HG02642 (cell line): ENCODE results near the gene MIEF2.

Experiments used
- ATAC-seq: cut with Tn5 transposase; IDR thresholded peaks from one replicate; pipeline ENCODE4 v1.9.1; 2021; ENCODE audit warnings: mild to moderate bottlenecking; ENCODE audit not compliant: unreplicated experiment, poor library complexity

Gene MIEF2

DNA sequence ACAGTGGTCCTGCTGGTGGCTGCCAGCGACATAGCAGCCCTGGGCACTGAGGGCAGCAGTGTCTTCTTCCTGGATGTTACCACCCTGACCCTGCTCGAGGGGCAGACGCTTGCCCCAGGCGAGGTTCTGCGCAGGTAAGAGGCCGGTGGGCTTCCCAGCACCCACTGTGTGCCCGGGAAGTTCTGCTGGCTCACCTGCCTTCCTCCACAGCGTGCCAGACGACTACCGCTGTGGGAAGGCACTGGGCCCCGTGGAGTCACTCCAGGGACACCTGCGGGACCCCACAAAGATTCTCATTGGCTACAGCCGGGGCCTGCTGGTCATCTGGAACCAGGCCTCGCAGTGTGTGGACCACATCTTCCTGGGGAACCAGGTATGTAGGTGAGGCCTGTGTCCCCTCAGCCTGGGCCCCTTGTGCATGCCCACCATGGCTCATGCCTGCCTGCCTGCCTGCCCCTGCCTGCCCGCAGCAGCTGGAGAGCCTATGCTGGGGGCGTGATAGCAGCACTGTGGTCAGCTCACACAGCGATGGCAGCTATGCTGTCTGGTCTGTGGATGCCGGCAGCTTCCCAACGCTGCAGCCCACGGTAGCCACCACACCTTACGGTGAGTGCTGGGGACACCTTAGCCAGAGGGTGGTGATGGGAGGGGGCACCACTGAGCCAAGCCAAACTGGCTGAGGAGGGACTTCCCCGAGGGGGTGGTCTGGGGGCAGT, 26.5 kb upstream of the MIEF2 start:
- no peak for ATAC-seq

DNA sequence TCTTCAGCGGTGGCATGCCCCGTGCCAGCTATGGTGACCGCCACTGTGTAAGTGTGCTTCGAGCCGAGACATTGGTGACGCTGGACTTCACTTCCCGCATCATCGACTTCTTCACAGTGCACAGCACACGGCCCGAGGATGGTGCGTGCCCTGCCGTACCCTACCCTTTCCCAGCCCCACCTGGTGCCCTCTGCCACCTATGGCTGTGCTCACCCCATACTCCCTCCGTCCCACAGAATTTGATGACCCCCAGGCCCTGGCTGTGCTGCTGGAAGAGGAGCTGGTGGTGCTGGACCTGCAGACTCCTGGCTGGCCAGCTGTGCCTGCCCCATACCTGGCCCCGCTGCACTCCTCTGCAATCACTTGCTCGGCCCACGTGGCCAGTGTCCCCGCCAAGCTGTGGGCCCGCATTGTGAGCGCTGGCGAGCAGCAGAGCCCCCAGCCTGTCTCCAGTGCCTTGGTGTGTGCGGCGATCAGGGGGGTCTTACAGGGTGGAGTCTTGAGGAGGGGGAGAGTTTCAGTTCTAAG, 25.5 kb upstream of the MIEF2 start:
- ATAC-seq, result no peak

DNA sequence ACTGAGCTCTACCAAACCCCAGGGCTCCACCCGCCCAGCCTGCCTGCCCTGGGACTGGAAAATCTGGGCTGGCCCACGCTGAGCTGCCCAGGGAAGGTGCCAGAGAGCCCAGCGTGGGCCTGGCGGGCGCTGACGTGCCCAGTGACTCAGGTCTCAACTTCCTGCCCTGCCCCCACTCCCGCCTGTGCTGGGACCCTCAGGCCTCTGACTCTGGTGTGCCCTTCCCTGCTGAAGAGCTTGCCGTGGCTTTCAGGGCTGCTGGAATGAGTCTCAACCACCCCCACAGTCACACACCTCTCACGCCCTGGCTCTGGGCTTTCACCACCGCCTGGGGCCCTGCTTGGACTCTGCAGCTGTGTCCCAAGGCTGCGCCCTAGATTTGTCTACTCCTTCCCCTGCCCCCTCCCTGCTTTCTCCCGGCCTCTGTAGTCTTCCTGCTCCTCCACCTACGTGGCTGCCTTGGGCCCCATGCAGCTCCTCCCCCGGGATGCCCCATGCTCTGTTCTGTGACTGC, 24.7 kb upstream of the MIEF2 start:
- ATAC-seq, result no peak

DNA sequence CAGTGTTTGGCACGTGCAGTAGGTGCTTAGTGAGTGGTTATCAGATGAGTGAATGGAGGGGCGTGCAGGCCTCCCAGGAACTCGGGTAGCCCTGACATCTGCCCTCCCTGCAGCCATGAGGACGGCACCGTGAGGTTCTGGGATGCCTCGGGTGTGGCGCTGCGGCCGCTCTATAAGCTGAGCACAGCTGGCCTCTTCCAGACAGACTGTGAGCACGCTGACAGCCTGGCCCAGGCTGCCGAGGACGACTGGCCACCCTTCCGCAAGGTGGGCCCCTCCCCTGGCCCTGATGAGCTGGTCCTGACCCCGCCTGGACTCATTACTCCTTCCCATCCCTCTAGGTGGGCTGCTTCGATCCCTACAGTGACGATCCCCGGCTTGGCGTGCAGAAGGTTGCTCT, 24.0 kb upstream of the MIEF2 start:
- no peak for ATAC-seq

DNA sequence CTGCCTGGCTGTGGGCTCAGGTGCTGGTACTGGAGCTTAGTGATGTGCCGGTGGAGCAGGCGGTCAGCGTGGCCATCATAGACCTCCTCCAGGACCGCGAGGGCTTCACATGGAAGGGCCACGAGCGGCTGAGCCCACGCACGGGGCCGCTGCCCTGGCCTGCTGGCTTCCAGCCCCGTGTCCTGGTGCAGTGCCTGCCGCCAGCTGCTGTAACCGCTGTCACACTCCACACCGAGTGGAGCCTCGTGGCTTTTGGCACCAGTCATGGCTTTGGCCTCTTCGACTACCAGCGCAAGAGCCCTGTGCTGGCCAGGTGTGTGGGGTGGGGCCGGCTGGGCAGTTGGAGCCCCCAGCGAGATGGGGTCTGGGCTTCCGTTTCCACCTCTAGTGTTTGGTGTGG, 23.0 kb upstream of the MIEF2 start:
- no peak for ATAC-seq

DNA sequence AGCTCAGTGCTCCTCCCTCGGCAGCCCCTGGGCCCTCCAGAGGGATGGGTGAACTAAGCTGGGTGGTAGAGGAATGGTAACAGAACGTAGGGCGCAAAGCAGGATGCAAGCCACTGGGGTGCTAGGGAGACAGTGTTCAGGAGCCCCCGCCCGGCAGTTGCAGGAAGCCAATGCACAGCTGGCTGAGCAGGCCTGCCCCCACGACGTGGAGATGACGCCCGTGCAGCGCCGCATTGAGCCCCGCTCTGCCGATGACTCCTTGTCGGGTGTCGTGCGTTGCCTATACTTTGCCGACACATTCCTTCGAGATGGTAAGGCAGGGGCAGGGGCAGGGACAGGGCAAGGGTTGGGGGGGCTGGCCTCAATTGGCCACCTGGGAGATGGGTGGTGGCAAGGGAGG, 22.2 kb upstream of the MIEF2 start:
- ATAC-seq, result no peak

DNA sequence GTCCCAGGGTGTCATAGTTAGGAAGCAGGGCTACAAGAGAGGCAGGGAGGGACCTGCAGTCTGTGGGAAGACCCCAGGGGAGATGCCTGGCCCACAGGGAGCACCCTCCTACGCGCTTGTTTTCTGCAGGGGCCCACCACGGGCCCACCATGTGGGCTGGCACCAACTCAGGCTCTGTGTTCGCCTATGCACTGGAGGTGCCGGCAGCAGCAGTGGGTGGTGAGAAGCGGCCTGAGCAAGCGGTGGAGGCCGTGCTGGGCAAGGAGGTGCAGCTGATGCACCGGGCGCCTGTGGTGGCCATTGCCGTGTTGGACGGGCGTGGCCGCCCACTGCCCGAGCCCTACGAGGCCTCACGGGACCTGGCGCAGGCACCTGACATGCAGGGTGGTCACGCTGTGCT, 20.0 kb upstream of the MIEF2 start:
- ATAC-seq, result no peak

DNA sequence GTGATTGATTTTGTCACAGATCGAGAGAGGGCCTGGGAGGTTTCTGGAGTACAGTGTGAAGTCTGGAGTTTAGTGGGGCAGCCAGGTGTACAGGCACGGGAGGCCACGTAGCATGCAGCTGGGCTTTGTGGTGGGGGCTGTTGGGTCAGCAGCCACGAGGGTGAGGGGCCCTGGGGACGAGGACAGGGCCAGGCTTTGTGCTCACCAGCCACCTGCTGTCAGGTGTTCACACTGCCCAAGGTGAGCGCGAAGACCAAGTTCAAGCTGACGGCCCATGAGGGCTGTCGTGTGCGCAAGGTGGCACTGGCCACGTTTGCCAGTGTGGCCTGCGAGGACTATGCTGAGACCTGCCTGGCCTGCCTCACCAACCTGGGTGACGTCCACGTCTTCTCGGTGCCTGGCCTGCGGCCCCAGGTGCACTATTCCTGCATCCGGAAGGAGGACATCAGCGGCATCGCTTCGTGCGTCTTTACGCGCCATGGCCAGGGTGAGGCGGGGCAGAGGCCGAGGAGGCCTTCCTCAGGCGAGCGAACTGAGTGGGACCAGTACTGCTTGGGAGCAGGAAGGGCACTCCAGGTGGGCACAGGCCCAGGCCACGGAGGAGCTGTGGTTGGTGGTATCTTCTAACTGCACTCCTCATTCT, 19.1 kb upstream of the MIEF2 start:
- ATAC-seq, result no peak

DNA sequence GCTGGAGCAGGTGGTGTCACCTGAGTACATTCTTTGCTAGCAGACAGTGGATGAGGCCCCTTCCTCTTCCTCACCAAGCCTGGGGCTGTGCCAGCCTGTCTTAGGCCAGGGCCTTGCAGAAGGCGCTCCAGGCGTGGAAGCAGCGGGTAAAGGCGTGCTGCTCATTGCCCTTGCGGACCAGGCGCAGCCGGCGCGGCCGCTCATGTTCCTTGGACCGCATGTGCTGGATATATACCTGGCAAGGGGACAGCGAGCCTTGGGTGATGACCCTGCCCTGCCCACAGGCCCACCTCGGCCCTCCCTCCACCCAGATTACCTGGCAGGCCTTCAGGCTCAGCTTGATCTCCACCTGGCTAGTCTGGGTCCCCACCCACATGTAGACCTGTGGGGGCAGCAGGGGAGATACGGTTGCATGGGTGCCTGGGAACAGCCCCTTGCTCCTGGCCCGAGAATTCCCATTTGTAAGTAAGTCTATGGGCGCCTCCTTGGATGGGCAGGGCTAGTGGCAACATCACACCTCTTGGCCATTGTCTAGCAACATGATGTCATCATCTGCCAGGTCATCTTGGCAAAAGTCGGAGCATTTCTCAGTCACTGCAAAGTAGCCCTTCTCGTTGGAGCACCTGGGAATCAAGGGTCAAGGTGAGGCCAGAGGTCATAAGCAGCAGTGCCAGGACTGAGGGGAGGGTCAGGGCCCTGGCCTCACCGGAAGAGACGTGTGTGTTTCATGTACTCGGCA, 15.3 kb upstream of the MIEF2 start:
- no peak for ATAC-seq

DNA sequence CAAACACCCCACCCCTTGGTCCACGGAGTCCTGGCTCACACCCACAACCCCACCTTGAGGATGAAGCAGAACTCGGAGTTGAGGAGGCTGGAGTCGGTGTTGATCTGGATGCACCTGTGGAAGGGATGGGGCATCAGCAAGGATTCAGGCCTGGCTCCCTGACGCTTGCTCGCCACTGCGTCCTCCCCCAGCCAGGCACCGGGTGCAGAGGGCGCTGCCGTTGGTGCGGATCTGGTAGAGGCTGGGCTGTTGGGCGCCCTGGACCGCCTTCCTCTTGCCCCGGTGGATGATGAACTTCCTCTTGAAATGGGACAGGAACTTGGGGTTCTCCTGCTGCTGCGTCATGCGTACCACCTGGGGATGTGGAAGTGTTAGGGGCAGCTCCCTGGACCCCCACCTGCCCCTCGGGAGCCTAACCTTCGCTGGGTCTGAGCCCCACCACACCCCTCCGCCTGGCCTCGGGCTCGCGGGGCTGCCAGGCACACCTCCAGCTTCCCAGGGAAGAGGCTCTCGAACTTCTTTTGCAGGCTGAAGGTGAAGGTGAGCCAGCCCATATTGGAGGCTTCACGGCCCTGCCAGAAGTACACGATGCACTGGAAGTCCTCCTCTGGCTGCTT, 14.2 kb upstream of the MIEF2 start:
- ATAC-seq, result no peak

DNA sequence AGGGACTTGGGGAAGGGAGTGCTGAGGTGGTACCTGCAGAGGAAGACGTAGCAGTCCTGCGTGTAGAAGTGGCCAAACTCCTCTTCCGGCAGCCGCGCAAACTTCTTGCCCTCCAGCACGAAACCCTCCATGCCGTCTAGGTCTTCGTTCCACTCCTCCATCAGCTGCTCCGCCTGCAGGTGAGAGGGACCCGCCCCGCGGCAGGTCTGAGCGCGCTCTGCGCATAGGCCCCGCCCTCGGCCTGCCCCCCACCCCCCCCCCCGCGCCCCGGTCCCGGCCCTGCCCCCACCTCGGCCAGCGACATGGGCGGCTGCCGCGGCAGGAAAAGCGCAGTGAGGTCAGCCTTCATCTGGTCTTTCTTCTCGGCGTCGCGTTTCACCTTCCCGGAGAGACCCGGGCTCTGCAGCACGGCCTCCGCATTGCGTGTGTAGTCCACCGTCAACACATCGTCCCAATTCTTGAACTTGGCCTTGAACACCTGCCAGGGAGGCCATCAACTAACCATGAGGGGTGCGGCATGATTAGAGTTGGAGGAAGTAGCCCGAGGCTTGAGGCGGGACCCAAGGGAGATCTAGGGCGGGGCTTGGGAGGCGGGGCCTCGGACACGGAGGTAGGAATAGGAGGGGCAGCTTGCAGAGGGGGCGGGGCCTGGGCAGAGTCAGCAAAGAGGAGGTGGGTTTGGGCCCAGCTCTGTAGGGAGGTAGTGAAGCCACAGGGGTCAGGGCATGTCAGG, 13.4 kb upstream of the MIEF2 start:
- ATAC-seq, result no peak

DNA sequence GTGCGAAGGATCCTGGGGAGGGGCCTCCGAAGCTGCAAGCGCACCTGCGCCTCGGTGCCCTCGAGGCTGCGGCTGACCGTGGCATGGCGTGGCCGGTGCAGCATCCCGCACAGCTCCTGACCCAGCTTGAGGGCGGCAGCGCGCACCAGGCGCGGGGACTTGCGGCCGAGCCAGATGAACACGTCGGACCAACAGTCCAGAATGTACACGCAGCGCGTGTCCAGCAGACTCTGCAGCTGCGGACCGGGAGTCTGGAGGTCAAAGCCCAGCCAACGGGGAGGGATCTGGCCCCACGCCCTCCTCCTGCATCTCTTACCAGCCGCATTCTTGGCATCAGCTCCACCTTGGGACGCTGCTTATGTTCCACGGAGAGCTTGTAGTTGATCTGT, 12.9 kb upstream of the MIEF2 start:
- no peak for ATAC-seq

DNA sequence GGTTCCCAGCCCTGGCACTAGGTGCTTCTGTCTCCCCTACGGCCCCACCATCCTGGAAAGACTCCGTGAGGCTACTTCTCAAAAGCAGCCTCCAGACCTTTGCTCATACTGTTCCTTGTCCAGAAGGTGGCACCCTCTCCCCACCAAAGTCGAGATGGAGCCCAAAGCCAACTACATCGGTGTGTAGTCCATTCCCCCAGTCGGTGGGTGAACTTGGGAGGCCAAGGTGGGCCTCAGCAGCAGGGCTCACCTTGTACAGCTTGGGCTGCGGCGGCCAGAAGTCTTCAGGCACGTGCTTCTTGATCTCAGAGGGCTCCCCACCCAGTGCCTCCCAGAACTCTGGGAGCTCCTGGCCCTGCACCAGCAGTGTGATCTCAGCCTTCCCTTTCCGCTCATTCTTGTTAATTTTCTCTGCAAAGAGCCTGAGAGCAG, 12.1 kb upstream of the MIEF2 start:
- ATAC-seq, result no peak

DNA sequence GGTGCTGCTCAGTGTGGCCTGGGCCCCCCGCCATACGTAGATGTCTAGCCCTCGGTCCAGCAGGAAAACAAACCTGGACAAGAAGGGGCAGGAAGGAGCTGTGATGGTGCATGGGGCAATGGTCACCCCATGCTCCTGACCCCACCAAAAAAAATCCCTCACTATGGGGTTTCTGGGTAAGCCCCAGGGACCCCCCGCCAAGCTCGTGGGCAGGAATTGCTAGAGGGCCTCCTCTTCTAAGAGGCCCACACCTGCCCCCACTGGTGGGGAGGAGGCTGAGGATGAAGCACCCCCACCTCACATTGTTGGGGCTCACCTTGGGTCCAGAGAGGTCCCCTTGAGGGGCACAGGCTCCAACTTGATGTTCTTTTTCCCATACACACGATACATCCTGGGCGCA, 11.7 kb upstream of the MIEF2 start:
- no peak for ATAC-seq

DNA sequence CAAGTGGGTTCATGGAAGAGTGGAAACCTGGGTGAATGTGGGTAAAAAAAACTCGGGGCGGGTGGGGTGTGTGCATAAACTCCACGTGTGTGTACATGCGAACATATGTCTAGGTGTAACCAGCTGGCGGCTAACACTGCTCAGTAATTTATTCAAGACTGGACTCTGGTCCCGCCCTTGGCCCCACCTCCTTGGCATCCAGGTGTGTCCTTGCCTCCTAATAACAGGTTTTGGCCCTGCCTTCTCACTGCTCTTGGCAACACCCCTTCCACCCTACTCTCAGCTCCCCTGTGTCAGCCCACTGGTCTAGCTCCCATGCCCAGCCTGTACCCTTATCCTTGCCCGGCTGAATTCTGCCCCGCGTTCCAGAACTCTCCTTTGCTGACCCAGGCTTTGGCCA, 10.2 kb upstream of the MIEF2 start:
- ATAC-seq, result no peak

DNA sequence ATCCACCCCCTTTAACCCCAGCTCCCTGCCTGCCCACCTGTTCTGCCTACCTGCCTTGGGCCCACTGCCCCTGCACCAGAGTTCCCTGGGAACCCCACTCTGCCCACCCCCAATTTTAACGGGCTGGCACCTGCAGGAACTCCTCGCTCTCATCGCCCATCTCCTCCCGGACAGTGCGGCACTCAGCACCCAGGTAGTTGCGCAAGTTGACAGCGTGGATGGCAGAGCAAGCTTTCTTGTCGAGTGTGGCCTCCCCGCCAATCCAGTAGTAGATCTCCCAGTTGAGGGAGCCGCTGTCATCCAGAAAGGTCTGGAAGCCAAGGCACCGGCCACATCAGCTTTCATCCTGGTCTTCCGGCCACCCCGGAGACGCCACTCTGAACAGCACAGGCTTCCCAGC, 9.8 kb upstream of the MIEF2 start:
- no peak for ATAC-seq

DNA sequence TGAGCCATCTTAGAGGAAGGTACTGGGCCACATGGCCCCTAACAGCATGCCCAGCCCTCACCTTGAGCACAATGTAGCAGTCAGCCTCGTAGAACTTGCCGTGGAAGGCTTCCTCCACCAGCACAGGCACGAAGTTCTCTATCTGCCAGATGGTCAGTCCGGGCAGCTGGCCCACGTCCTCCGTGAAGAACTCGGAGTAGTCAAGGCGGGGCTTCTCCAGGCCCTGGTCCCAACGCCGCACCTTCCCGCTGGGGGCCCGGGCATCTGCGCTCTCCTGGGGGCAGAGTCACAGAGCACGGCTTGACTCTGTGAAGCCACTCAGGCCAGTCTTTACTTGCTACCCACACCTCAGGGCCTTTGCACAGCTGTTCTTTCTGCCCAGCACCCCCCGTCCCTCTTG, 9.3 kb upstream of the MIEF2 start:
- ATAC-seq, result no peak

DNA sequence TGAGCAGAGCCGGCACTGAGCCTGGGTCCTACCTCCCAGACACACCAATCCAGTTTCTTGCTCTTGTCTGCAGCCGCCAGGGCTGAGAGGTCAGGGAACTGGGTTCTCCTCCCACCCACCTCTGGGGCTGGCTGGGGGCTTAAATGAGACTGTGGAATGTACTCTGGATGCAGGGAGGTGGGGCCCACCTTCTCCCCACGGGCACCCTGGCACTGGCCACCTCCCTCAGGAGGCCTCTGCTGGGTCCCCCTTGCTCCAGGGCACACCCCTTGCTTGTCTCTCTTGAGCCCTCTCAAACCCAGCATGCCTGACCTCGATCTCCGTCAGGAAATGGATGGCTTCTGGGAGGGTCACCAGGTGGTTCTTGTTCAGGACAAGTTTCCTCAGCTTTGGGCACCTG, 8.3 kb upstream of the MIEF2 start:
- no peak for ATAC-seq

DNA sequence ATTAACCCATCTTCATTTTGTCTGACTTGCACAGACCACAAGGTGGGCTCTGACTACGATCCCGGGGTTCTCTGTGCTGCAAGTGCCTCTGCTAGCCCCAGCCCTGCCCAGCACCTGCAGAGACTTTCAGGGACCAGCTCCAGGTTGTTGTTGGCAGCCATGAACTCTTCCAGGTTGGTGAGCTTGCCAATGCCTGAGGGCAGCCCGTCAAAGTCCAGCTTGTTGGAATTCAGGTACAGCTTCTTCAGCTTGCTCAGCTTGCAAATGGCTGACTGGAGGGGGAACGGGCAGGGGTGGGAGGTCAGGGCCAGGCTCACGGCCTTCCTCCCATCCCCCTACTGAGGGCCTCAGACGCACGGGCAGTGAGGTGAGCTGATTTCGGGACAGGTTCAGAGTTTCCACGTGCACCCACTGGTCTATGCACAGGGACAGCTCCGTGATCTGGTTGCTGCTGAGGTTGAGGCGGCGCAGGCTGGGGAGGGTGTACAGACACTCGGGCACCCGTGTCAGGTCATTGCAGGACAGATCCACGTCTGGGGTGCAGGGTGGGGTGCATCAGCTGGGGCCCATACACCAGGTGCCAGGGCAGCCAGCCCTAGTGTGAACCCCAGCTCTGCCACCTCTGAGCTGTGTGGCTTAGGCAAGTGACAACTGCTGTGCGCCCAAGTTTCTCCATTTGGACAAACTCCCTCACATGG, 7.1 kb upstream of the MIEF2 start:
- no peak for ATAC-seq
